Cardiac ventricle fibroblast (primary cell): ENCODE measurements around the gene MTERF4. TPM values are rescaled to one million over a fixed set of nuclear protein-coding genes. Genes with fewer than 3 reads are reported as not detected.

Experiments used
- total RNA-seq: library from RNA; depleted of rRNA; stranded (reverse); fragments of >200 nt; gene quantifications from 2 replicates; pipeline ENCODE4 v1.2.3, GENCODE V29; 2015

Gene MTERF4, protein sequence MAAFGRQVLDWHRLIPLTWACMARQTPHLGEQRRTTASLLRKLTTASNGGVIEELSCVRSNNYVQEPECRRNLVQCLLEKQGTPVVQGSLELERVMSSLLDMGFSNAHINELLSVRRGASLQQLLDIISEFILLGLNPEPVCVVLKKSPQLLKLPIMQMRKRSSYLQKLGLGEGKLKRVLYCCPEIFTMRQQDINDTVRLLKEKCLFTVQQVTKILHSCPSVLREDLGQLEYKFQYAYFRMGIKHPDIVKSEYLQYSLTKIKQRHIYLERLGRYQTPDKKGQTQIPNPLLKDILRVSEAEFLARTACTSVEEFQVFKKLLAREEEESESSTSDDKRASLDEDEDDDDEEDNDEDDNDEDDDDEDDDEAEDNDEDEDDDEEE
- 20.5 and 21.6 TPM in 2 replicates for total RNA-seq

DNA sequence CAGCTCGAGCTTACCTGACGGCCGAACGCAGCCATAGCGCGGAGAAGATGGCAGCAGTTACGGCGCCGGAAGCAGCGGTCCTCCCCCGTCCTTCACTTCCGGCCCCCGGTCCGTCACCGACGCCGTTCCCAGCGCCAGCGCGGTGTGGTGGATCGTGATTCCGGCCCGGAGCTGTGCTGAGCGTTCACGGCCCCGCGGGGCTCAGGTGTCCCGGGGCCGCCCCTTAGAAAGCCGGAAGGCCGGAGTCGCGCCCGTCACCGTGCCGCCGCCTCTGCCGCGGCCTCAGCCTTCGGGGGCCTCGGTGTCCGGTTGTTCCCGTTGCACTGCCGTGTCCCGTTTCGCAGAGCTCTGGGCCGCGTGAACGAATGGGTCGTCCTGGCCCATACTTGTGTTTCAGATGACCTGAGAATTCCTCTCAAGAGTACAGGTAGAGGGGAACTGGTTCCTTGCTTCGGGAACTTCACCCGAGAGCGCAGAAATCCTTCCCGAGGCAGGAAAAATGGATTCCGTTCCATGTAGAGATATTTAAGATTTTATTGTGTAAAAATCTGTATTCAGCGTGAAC, at the start of gene MTERF4:
Gene MTERF4, minus strand, starts transcription at position 49 of the 565 bp plus-strand sequence. Its CDS starts 14 bp downstream, at position 35.

DNA sequence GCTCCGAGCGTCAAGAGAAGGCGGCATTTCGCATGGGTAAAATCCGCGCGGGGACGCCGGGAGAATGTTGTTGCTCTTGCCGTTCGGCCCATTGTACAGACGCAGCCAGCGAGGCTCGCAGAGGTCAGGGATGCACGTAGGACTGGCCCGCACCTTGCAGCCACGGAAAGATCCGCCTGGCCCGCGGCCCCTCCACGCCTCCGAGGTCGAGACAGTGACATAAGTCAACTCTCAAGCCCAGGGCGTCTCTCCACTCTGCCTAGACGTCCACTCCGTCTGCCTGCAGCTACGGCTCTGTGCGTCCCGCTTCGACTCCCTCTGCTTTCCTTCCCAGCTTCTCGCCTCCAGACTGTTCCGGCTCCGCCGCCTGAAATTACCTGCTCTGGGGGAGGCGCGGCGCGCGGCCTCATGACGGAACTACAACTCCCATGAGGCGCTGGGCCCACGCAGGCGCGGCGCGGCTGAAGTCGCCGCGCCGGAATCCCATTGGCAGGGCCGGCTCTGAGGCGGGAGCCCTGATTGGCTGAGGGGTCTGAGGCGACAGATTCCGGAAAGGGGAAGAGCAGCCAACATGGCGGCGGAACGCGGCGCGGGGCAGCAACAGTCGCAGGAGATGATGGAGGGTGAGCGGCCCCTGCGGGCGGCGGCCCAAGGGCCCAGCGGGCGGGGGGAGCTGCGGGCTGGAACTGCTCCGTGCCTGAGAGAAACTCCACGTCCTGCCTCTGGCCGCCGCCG, 48.0 kb upstream of the MTERF4 start, which contains the start of gene PPP1R7:
Gene PPP1R7, plus strand, starts transcription at position 543 of the 735 bp plus-strand sequence. Its CDS starts 29 bp downstream, at position 572.

DNA sequence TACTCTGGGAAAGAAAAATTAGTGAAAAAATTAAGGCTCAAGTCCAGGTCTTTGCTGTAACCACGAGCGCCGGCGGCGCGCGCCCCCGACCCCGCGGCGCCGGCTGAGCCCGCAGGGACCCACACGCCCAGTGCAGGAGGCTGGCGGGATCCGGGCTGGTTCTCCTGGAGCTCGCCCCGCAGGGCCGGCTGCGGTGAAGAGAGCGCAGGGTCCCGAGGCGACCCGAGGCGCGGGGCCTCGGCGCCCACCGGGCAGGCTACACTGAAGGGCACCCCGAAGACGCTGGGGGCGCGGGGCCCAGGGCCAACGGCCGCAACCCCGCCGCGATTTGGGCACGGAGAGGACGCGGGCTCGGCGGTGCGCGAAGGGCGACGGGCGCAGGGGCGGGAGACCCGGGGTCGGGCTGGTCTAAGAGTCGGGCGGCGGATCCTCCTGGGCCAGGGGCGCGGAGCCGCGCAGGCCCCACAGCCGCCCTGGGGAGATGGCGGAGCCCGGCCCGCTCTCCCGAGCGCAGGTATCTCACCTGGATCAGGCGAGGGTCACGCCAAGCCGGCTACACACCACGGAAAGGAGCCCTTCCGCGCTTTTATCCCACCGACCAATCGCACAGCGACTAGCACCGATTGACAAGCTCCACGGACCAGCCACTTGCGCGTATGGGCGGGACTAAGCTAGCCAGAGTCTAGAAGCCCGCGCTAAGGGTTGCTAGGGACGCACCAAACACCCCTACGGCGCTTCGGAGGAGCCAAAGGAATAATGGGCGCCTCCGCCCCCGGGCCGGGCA, 47.0 kb upstream of the MTERF4 start, which contains the start of gene PASK:
Gene PASK, minus strand, starts transcription at position 582 of the 784 bp plus-strand sequence. CDS start 6,440 bp downstream, outside the sequence.

Other genes starting within 250 kb of the MTERF4 start
- gene AGXT, start 233.5 kb downstream of the MTERF4 start, total RNA-seq = not detected in 2 replicates
- not detected in 2 replicates for gene MAB21L4, start 206.1 kb downstream of the MTERF4 start, total RNA-seq
- gene CROCC2, start 196.0 kb downstream of the MTERF4 start, total RNA-seq = 0.12 and 0.29 TPM in 2 replicates
- 176 and 211 TPM in 2 replicates for gene SNED1, start 103.7 kb downstream of the MTERF4 start, total RNA-seq
- gene PASK, start 47.2 kb upstream of the MTERF4 start, total RNA-seq = 0.81 and 1.8 TPM in 2 replicates
- gene PPP1R7, start 48.2 kb upstream of the MTERF4 start, total RNA-seq = 53.0 and 60.9 TPM in 2 replicates
- 0.73 and 1.00 TPM in 2 replicates for gene ANO7, start 86.4 kb upstream of the MTERF4 start, total RNA-seq
- 731 and 793 TPM in 2 replicates for gene HDLBP, start 213.4 kb upstream of the MTERF4 start, total RNA-seq
- 349 and 408 TPM in 2 replicates for gene SEPTIN2, start 213.6 kb upstream of the MTERF4 start, total RNA-seq